HTR-8/SVneo (cell line): ENCODE measurements around the gene STARD3.

Source experiments
- DNase-seq: peaks from one replicate; pipeline ENCODE4 v3.0.0; 2011; ENCODE audit warnings: low spot score, mixed read lengths; ENCODE audit not compliant: insufficient read length
- FAIRE-seq: peaks from 2 replicates; lab custom pipeline; 2011; peaks lifted over from hg19 to GRCh38; lab: Jason Lieb, UNC

Gene STARD3

GRCh38 chr17:39603304-39604016, 33.5 kb upstream of the STARD3 start:
- peak; percentile 20 for FAIRE-seq
- no peak for DNase-seq

GRCh38 chr17:39604911-39605491, 31.9 kb upstream of the STARD3 start:
- no peak for FAIRE-seq
- DNase-seq: no peak

- no peak for DNase-seq
These were observed 31.2 kb upstream of the STARD3 start for GRCh38 chr17:39605492-39606433.

GRCh38 chr17:39606434-39607056, 30.4 kb upstream of the STARD3 start:
- peak; percentile 38 for FAIRE-seq
- no peak for DNase-seq

More at GRCh38 chr17:39605492-39606433, 31.2 kb upstream of the STARD3 start:
- FAIRE-seq: no peak

- DNase-seq (no peak), FAIRE-seq (no peak)
These were observed 29.7 kb upstream of the STARD3 start for GRCh38 chr17:39607057-39607850.

- FAIRE-seq: no peak
These were observed 29.2 kb upstream of the STARD3 start, which contains the start of gene NEUROD2 for GRCh38 chr17:39607851-39608130. Gene NEUROD2, minus strand, starts transcription at chr17:39607920. Its CDS starts 1,321 bp downstream, at chr17:39606599.

GRCh38 chr17:39608142-39608981, 28.6 kb upstream of the STARD3 start:
- DNase-seq: no peak

More at GRCh38 chr17:39607851-39608130, 29.2 kb upstream of the STARD3 start, which contains the start of gene NEUROD2:
- DNase-seq: no peak

GRCh38 chr17:39609416-39610025, 27.4 kb upstream of the STARD3 start:
- FAIRE-seq: no peak
- DNase-seq: no peak

More at GRCh38 chr17:39608142-39608981, 28.6 kb upstream of the STARD3 start:
- no peak for FAIRE-seq

GRCh38 chr17:39611401-39612112, 25.4 kb upstream of the STARD3 start:
- no peak for FAIRE-seq
- DNase-seq: no peak

- peak; percentile 4 for FAIRE-seq
- no peak for DNase-seq
These were observed 24.6 kb upstream of the STARD3 start for GRCh38 chr17:39612291-39612894.

GRCh38 chr17:39612935-39613464, 23.9 kb upstream of the STARD3 start:
- no peak for DNase-seq
- no peak for FAIRE-seq

- FAIRE-seq (no peak), DNase-seq (no peak)
These were observed 22.3 kb upstream of the STARD3 start for GRCh38 chr17:39614545-39615157.

- FAIRE-seq: no peak
- no peak for DNase-seq
These were observed 21.5 kb upstream of the STARD3 start for GRCh38 chr17:39615434-39615833.

- FAIRE-seq: no peak
- DNase-seq: no peak
These were observed 19.9 kb upstream of the STARD3 start for GRCh38 chr17:39617100-39617445.

- FAIRE-seq (peak; percentile 84), DNase-seq (peak; percentile 79)
These were observed 19.3 kb upstream of the STARD3 start for GRCh38 chr17:39617446-39618245.
